LoVo (cell line): Measurements from ENCODE around the gene SSX2IP.
A peak's percentile ranks its signal among the peaks of the same experiment; 100 is the strongest.
"Not testable (repeated sequence)": the region's sequence is repeated elsewhere in the genome, so short reads cannot be mapped to it uniquely, and the experiment has no call there.

ENCODE experiments used
- DNase-seq: peaks from one replicate; pipeline ENCODE4 v3.0.0-alpha.2; 2016; ENCODE audit warnings: low spot score

Gene SSX2IP

DNA sequence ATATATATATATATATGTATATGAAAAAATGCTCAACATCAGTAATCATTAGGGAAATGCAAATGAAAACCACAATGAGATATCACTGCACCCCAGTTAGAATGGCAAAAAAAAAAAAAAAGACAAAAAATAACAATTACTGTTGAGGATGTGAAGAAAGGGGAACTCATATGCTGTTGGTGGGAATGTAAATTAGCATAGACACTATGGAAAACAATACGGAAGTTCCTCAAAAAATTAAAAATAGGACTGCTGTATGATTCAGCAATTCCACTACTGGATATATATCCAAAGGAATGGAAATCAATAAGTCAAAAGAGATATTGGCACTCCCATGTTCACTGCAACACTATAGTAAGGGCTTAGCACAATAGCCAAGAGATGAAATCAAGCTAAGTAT, 74.5 kb downstream of the SSX2IP start:
- DNase-seq: no peak

DNA sequence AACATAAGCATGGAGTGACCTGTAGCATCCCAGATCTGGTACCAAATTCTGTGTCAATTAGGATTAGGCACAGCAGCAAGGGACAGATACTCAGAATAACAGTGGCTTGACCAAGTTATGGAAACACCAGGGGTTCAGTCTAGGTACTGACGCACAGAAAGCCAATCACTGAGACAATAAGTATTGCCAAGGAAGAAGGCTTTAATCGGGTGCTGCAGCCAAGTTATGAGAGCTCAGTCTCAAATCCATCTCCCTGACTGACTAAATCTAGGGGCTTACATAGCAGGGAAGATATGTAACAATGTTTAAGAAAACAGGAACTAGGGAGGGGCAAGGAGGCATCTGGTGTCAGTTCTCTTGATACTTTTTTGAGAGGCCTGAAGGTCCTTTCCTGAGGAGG, 76.4 kb downstream of the SSX2IP start:
- no peak for DNase-seq

DNA sequence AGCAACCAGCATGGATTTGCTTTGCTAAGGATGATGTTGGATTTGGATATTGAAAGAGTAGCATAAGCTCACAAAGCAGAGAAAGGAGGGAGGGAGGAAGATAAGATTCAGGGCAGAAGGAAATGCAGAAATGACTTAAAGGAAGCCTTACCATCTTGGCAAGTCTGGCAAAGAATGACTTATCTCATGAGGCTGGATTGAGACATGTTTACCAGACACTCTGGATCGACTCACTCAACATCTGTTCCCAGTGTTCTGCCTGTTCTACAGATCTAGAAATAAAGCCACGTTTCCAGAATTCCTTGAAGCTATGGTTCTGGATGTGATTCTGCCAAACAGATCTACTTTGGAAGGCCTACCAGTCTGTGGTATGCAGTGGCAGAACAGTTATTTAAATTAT, 77.2 kb downstream of the SSX2IP start:
- DNase-seq: no peak

DNA sequence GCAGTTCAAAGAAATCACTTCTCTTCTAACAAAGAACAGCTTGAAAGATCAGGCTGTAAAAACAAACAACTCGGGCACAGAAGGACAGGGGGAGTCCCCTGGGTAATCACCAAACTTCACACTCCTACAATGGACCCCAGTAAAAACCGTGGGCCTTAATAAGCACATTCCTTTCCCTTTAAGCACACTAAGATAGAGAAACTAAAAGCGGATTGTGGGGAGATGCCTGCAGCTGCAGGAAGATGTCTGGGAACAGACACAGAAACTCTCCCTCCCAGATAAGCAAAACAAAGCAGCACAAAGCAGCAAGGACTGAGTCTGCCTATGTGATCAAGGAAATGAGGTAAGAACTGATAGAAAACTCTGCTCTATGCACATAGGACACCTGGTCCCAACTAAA, 78.5 kb downstream of the SSX2IP start:
- no peak for DNase-seq

DNA sequence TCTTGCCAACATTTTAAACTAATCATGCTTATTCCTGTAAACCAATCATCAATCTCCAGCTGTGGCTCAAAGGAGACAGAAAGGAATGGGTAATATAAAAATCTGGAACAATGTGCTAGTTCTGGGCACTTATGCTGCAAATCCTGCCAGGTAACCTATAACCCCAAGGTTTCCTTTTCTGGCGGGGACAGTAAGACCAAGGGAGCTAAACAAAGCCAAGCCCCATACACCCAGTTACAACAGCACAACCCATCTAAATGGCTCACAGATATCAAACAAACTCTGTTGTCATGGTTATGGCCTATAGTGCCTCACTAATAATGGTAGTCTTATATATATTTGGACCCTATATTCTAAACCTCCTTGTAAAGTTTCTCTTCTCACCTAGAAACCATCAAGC, 79.2 kb downstream of the SSX2IP start:
- no peak for DNase-seq

DNA sequence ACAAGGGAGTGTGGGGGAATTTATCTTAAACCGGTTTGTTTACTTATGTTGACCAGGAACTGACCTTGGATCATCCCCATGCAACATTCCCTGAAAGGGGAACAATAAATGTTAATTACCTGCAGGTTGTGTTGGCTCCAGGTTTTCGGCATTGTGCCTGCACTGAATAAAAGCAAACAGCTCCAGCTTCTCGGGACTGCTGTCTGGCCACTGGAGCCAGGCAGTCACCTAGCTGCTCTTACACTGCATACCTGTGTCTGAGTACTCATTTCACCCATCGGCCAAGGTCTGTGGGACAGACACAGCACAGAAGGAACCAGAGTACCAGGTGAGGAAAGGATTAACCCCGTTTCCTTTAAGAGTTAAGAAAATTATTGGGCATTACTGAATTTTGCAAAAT, 83.3 kb downstream of the SSX2IP start:
- no peak for DNase-seq

DNA sequence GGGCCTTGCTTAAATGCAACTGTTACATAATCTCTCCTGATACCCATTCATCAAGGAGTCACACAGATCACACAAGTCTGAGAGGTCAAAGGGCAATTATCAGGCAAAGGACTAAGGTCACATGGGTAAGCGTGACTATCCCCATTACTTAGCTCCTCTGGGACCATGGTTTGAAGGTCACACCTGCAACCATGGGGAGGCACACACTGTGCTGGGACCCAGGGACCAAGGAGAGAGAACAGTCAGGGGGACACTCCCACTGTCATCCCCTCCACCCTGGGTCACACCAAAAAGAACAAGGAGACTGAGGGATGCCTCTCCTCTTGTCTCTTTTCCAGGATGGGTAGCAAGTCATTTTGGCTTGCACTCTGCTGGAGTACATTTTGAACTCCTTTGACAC, 85.1 kb downstream of the SSX2IP start:
- DNase-seq: no peak

DNA sequence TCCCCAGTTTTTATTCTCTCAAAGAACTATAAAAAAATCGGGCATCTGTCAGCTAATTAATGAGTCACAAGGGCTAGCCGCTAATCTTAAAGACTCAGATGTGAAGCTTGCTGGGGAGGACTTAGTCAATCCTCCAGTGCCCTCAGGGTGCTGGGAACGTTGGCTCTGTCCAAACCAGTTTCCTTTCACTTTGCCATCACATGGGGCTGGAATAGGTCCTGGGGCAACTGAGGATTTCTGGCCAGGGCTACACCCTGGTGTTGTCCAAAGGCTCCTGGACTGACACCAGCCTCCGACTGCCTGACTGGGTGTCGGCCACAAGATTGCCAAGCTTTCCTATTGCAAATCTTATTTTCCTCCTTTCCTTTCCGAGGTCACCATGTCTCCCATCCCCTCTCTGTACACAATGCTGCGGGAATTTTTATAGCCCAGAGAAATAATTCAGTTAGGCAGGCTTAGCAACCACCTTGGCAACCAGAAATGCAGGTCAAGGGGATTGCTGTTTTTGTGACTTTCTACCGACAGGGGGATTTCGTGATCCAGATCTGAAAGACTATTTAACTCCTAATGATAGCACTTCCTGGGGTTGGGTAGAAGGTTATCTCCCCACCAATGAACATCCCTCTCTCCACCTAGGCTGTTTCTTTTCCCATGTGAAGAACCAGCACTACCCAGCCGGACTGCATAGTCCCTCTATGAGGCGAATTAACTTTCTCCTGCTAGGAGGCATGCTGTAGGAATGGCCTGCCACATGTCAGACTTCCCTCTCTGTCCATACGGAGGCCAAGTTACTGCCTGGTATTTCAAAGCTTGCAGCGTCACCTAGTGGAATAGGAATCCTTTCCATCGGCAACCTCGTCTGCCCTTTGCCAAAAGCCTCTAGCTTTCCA, 86.1 kb downstream of the SSX2IP start:
- peak; percentile 79 for DNase-seq

DNA sequence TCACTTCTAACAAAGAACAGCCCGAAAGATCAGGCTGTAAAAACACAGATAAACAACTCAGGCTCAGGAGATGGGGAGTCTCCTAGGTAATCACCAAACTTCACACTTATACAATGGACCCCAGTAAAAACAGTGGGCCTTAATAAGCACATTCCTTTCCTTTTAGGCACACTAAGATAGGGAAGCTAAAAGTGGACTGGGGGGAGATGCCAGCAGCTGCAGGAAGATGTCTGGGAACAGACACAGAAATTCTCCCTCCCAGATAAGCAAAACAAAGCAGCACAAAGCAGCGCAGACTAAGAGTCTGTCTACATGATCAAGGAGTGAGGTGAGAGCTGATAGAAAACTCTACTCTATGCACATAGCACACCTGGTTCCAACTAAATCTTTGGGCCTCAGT, 87.0 kb downstream of the SSX2IP start:
- DNase-seq: no peak

DNA sequence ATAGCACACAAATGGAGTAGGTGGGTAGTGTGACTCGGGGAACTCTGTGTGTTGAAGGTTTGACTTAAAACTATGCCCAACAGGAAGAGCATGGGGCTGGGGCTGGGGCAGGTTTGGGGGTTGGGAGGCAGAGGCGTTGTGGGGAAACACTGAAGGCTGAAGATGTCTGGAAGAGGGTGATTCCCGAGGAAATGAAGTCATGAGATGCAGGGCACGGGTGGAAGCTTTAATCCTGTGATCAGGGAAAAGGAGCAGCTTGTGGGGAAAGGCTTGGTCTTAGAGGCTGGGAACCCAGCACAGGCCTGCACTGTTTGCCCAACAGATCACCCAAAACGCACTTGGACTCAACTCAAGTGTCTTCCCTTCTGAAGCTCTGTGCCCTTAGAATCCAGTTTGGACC, 89.5 kb downstream of the SSX2IP start:
- no peak for DNase-seq

DNA sequence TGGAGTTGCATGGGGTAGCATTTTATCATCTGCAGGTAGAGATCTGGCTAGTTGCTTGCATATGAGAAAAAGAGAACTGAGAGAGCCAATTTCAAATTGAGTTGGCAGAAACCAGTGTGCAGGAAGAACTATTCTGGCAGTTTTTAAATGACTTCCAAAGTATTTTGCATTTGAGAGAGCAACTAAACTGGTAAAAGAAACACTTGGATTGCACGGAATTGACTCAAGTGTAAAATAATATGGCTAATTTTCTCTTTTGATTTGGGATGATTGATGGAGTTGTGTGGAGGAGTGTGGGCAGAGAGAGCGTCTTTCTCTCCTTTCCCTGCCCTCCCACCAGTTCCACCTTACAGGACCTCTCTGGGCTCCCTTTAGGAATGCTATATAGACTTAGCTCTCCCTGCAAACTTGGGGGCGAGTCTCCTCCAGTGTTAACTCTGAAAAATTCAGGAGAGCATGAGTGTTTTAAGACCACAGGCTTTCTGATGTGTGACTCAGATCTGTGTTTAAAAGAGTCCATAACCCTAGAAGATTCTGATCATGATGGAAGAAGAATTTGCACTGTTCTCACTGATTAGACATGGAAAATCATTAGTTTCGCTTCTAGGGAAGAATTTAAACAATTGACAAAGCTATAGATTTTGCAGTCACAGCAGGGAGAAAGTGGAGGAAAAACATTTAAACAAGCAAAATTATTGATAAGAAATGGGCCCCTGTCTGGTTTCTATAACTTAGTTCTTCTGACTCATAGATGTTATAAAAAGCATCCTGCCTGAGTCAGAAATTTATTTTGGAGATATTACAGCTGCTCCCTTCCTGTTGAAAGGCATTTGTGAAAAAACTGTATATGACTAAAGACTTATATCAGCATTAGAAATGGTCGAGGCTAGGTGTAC, 91.2 kb downstream of the SSX2IP start:
- DNase-seq: peak; percentile 45

DNA sequence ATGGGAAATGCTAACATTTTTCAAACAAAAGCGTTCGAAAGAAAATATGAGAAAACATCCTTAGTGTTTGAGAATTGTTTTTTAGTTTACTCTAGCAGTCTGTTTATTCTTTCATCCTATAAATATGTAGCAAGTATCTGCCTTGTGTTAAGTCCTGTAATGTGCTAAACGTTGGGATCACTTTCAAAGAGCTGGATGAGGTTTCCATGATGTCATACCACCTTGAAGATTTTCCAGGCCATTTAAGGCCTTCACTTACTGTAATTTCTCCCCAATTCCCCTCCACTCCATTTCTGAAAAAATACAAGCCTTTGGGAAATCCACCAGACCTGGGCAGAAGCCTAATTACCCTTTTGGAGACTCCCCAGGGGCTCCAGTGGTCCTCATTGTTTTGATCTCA, 91.8 kb downstream of the SSX2IP start:
- no peak for DNase-seq

DNA sequence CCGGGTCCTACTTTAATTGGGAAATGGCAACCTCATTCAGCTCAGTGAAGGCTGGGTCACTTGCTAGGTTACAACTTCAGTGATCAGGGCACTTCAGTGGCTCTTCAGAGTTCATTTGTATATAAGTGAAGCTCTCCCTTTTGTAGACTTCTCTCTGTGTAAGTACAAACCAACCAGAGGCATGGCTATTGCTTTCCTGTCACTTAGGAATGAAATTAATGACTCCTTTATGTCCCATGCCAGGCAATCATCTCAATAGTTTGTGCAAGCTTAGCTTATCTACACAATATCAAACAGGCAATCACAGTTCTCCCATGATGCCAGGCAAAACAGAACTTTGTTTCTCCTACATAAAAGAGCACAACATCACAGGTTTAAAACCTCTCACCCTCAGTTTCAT, 93.2 kb downstream of the SSX2IP start:
- no peak for DNase-seq

DNA sequence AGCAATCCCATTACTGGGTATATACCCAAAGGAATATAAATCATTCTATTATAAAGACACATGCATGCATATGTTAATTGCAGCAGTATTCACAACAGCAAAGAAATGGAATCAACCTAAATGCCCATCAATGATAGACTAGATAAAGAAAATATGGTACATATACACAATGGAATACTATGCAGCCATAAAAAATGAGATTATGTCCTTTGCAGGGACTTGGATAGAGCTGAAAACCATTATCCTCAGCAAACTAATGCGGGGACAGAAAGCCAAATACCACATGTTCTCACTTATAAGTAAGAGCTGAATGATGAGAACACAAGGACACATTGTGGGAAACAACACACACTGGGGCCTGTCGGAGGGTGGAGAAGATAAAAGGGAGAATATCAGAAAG, 95.3 kb downstream of the SSX2IP start:
- not testable (repeated sequence) for DNase-seq
